Mononuclear cell (primary cell): Measurements from ENCODE around the gene MAPRE2. TPM values are rescaled to one million over a fixed set of nuclear protein-coding genes. Genes with fewer than 3 reads are reported as not detected.

ENCODE experiments used
- H3K27me3 ChIP-seq: 2 replicates; pipeline ENCODE4 v1.6.0; 2011; ENCODE audit warnings: low read length, control low read depth; ENCODE audit not compliant: insufficient read depth
- H3K4me1 ChIP-seq: 2 replicates; pipeline ENCODE4 v1.5.1; 2011; ENCODE audit warnings: mild to moderate bottlenecking, low read length, control low read depth; ENCODE audit not compliant: insufficient read depth
- H3K4me3 ChIP-seq: 2 replicates; pipeline ENCODE4 v1.5.1; 2011; ENCODE audit warnings: mild to moderate bottlenecking, low read length, moderate library complexity
- H3K9me3 ChIP-seq: 2 replicates; pipeline ENCODE4 v1.5.1; 2011; ENCODE audit warnings: low read depth, mild to moderate bottlenecking, control low read depth, low read length
- total RNA-seq: library from RNA; depleted of rRNA; stranded (reverse); fragments of >200 nt; gene quantifications from one replicate; pipeline ENCODE4 v1.2.3, GENCODE V29; 2012

Gene MAPRE2
- total RNA-seq, 1 donor: 87.4 TPM

DNA sequence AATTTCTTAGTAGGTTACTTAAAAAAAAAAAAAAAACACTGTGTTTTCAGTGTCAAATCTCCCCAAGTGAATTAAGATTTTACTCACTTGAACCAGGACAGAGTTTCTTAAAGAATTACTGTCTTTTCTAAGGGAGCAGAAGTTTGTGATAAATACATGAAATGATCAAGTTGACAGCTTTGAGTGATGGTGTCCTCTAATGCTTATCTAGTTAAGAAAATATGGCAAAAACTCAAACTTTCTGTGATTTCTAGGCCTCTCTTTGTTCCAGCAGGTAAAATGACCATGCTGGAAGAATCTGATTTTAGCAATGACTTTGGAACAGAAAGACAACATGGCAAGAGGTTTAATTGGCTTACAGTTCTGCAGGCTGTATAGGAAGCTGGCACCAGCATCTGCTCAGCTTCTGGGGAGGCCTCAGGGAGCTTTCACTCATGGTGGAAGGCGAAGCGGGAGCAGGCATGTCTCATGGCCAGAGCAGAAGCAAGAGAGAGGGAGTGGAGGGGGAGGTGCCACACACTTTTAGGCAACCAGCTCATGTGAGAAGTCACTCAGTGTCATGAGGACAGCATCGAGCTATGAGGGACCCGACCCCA lies 6.6 kb downstream of the MAPRE2 start:
- no peaks in the 10 kb centered on the region for H3K27me3 ChIP-seq
- H3K4me1 ChIP-seq: peaks cover 73% of the 10 kb centered on the region
- no peaks in the 10 kb centered on the region for H3K9me3 ChIP-seq
- H3K4me3 ChIP-seq: no peak overlapping the region

DNA sequence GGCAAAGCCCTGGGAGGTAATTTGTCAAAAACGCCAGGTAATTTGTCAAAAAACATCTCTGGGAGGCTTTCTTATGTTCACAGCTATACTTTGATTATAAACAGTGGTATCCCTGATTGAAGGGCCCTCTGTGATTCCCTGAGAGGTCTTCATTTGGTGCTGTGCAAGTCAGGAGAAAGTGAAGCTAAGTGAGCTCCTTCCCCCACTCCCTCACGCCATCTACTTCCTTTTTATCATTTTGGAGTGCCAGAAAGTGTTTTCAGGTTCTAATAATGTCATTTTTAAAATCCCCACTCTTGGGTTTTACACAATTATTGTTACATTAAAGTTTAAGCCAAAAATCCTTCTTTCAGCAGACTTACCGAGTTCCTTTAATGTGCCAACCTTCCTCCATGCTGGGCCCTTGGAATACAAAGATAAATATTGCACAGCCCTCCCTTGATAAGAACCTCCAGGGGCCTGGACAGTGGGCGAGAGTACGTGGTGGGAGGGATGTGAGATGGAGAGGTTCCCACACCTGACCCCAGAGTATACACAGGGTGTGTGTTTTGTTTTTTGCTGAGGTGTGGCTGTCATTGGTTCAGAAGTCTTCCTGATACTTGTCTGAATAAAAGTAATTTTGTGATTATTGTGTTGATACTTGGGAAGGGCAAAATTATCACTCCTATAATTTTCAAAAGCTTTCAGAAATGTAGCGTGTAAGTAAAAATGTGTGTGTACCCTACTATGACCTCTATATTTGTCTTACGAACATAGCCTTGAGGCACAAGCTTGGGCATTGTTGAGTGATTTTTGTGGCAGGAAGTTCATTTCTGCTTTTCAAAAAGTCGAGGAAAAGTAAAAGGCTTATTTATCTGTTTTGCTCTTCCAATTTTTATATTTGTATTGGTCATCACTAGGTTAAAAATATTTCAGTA lies 8.2 kb downstream of the MAPRE2 start:
- Histone ChIP-seq H3K27me3 (no peaks in the 10 kb centered on the region), H3K9me3 (no peaks in the 10 kb centered on the region), H3K4me1 (peaks cover 58% of the 10 kb centered on the region), H3K4me3 (no peak overlapping the region)

DNA sequence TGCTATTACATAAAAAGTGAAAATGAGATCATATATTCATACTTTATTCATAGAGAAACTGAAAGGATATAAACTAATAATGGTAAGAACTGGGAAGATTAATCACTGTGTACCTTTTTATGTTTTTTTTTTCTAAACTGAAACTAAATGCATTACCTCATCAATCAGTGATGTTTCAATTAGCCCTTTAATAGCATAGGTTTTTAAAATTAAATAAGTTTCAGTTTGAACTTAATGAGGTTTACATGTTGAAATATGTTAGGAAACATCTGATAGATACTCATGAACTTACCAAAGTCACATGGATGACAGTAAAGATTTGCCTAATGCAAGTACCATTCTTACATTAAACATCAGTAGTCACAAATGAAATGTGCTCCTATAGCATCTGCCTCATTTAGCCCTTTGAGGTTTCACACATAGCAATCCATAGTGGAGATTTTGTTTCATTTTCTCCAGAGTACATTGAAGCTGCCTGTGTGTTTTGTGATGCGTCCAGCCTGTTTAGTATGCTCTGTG lies 8.9 kb downstream of the MAPRE2 start:
- H3K4me1 ChIP-seq: peaks cover 51% of the 10 kb centered on the region
- H3K27me3 ChIP-seq: no peaks in the 10 kb centered on the region
- H3K9me3 ChIP-seq: no peaks in the 10 kb centered on the region
- H3K4me3 ChIP-seq: no peak overlapping the region

DNA sequence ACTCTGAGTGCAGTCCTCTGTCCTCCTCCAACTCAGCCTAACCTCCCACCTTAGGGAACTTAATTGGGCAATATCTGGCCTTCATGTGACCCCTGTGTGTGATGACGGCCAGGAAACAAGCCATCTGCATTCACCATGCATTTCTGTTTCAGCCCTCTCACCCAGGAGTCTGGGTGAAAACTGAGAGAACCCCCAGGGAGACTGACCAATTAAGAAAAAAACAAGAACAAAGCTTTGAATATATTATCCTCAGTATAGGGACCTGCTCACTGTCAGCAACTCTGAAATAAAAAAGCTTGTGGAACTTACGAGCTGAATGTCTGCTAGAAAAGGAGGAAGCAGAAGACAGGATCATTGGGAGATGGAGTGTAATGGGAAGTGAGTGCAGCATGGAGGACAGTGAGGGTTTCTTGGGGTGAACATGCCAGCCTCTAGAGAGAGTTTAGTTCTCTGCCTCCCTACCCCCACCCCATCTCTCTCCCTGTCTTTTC lies 9.5 kb downstream of the MAPRE2 start:
- Histone ChIP-seq H3K4me3 (no peak overlapping the region), H3K27me3 (no peaks in the 10 kb centered on the region), H3K9me3 (no peaks in the 10 kb centered on the region), H3K4me1 (peaks cover 44% of the 10 kb centered on the region)

DNA sequence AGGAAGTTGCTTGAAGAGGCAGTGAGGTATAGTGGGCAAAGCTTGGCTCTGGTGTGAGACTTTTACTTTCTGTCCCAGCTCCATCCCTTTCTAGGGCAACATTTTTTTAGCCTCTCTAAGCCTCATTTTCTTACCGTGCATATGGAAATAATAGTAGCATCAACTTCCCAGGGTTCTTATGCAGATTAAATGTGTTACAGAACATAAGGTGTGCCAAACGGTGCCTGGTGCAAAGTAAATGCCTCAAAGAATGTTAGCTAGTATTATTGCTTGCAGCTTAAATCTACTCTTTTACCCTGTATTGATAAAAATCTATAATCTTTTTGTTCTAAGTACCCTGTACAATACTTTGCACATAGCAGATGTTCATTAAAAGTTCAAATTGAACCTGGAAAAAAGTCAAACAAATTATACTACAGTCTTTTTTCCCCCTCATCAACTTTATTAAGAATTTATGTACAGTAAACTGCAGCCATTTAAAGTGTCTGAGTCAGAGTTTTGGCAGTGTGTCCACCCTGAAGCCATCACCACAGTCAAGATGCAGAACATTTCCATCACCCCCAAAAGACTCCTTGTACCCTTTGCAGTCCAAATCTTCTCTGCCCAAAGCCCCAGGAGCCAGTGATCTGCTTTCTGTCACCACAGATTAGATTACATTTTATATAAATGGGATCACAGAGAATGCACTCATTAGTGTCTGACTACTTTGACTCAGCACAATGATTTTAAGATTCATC lies 10.6 kb downstream of the MAPRE2 start:
- Histone ChIP-seq H3K27me3 (no peaks in the 10 kb centered on the region), H3K4me3 (no peak overlapping the region), H3K4me1 (peaks cover 33% of the 10 kb centered on the region), H3K9me3 (no peaks in the 10 kb centered on the region)

DNA sequence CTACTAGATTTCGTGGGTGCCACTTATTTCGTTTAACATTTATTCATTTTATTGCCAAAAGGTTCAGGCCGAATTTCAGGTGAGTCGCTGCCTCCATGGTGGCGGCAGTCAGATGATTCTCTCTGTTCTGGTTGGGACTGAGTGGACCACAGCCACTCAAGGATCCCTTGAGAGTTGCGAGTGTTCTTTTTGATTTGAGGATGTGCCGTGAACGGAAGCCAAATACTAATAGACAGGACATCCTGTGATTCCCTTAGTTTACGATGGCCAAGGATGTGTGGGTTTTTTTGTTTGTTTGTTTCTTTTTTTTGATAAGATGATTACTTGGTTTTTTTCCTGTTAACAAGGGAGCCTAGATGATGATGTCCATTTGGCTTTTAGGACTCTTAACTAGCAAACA lies 13.2 kb downstream of the MAPRE2 start:
- no peak overlapping the region for H3K4me3 ChIP-seq
- H3K4me1 ChIP-seq: peaks cover 20% of the 10 kb centered on the region
- no peaks in the 10 kb centered on the region for H3K27me3 ChIP-seq
- H3K9me3 ChIP-seq: no peaks in the 10 kb centered on the region

DNA sequence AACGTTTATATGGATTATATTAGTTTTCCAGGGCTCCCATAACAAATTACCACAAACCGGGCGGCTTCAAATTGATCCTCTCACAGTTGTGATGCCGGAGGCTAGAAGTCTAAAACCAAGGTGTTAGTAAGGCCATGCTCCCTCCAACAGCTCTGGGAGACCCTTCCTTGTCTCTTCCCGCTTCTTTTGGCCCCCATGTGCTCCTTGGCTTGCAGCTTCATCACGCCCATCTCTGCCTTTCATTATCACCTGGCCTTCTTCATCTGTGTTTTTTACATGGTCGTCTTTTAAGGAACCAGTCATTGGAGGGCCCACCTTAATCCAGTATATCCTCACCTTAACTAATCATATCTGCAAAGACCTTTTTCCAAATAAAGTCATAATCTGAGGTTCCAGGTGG lies 13.9 kb downstream of the MAPRE2 start:
- Histone ChIP-seq H3K27me3 (no peaks in the 10 kb centered on the region), H3K4me1 (peaks cover 17% of the 10 kb centered on the region), H3K9me3 (no peaks in the 10 kb centered on the region), H3K4me3 (no peak overlapping the region)

DNA sequence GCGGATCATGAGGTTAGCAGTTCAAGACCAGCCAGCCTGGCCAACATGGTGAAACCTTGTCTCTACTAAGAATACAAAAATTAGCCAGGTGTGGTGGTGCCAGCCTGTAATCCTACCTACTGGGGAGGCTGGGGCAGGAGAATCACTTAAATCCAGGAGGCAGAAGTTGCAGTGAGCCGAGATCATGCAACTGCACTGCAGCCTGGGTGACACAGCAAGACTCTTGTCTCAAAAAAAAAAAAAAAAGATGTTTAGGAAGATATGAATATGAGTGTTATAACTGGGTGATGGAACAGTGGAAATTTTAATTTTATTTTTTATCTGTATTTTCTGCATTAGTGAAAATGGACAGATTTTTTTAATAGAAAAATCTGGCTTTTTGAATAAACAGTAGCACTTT lies 14.5 kb downstream of the MAPRE2 start:
- Histone ChIP-seq H3K4me1 (peaks cover 10% of the 10 kb centered on the region), H3K27me3 (no peaks in the 10 kb centered on the region), H3K9me3 (no peaks in the 10 kb centered on the region), H3K4me3 (no peak overlapping the region)

DNA sequence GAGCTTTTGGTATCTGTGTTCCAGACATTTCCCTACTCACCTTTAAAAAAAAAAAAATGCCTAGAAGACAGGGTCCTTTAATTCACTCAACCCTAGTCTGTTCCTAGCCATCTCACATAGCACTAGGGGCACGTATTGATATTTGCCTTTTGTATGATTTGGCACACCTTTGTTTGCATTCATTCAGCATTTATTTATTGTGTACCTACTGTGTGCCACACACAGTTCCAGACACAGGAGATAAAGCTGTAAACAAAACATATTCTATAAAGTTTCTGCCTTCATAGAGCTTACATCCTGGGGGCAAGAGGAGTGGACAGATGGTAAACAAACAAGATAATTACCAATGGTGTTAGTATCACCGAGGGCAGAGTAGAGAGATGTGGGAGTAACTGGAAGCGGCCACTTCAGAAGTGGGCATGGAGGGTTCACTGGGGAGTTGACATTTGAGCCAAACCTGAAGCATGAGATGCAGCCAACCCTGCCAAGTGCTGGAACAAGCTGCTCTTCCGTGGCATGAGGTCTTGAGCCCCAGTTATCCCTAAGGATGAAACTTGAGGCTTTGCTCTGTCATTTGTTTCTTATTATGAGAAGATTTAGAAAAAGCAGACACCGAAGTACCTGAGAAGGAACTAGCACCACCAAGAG lies 18.2 kb downstream of the MAPRE2 start:
- Histone ChIP-seq H3K4me1 (no peaks in the 10 kb centered on the region), H3K9me3 (no peaks in the 10 kb centered on the region), H3K27me3 (no peaks in the 10 kb centered on the region), H3K4me3 (no peak overlapping the region)

DNA sequence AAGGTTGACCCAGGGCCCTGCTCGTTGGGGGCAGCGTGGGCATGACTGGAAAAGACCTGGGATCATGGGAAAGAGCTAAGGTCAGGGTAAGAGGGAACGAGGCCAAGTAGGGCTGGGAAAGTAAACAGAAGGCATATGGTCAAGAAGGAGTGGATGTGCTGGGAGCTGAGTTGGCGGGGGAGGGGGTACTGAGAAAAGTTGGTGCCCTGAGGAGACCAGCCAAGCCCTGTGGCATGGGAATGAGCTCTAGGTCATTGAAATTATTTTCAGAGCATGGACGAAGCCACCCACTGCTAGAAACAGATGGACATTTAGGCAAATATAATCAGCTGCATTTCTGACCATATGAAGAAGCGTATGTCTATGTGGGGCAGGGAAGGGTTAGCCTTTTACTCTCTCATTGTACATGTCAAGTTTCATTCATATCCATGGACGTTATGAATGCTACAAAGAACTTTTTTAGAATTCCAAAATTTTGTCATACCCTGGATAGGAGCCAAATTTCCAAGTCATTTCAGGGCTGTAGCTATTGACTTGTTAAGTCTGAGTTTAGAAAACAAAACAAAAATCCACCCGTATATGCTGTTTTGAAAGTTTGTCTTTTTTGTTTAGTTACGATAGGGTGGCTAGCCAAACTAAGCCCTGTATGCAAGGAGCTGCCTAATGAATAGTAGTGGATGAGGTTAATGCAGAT lies 19.1 kb downstream of the MAPRE2 start:
- Histone ChIP-seq H3K4me3 (no peak overlapping the region), H3K27me3 (no peaks in the 10 kb centered on the region), H3K4me1 (no peaks in the 10 kb centered on the region)

DNA sequence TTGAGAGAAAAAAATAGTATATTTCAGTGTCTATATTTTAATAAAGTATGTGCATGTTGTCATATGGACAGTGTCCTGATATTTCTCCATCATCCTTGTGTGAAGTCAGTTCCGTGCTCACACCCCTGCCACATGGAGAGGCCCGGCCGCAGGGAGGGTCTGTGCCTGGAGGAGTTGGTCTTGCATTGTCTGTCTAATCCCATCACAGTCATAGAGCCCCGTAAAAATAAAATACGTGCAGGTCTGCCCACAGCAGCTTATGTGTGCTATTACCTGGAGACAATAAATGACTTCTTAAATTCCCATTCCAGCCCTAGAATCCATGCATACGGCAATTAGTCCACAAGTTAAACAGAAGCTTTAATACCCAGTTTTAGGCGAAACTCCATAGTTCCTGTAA lies 20.1 kb downstream of the MAPRE2 start:
- Histone ChIP-seq H3K27me3 (no peaks in the 10 kb centered on the region), H3K9me3 (no peaks in the 10 kb centered on the region), H3K4me3 (no peak overlapping the region), H3K4me1 (no peaks in the 10 kb centered on the region)

More for the DNA sequence above, 19.1 kb downstream of the MAPRE2 start:
- H3K9me3 ChIP-seq: no peaks in the 10 kb centered on the region

DNA sequence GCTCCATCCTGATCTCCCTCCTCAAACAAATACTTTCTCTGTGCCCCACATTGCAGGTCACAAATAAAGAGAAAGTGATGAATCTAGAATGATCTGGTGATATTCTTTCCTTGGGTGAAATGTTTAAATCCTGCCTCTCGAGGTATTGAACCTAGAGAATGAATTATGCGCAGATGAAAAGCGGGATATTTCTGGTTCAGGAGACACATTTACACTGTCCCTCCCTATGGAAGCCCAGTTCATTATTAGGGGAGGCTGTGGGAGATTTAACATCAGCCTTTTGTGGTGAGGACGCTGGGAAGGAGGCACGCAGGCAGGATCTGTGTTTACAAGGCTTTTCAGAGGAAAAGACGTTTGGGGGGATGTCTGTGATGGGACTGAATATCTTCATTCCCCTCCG lies 20.6 kb downstream of the MAPRE2 start:
- Histone ChIP-seq H3K4me1 (no peaks in the 10 kb centered on the region), H3K27me3 (no peaks in the 10 kb centered on the region), H3K4me3 (no peak overlapping the region), H3K9me3 (no peaks in the 10 kb centered on the region)

DNA sequence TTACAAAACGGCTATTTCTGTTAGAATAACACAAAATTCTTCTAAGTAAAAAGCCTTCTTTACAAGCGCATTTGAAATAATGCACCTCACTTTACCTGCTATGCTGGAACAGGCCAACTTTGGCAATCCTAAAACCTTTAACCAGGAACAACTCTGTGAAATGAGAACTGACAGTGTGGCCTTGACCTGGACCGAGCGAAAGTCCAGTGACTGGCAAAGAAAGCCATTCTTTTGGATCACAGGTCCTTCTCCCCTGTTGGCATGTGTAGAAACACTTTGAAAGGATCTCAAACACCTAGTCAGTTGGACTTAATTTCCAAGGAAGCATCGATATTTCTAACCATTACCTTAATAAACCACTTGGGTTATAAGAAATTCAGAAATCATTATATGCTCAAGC lies 21.2 kb downstream of the MAPRE2 start:
- Histone ChIP-seq H3K9me3 (no peaks in the 10 kb centered on the region), H3K4me3 (no peak overlapping the region), H3K4me1 (no peaks in the 10 kb centered on the region), H3K27me3 (no peaks in the 10 kb centered on the region)
